Measurements from ENCODE around the gene FSCN2. TPM values are rescaled to one million over a fixed set of nuclear protein-coding genes. Genes with fewer than 3 reads are reported as not detected.

FSCN2 gene
- total RNA-seq, 1 experiment from 2014 or later, result 0.31 TPM

DNA sequence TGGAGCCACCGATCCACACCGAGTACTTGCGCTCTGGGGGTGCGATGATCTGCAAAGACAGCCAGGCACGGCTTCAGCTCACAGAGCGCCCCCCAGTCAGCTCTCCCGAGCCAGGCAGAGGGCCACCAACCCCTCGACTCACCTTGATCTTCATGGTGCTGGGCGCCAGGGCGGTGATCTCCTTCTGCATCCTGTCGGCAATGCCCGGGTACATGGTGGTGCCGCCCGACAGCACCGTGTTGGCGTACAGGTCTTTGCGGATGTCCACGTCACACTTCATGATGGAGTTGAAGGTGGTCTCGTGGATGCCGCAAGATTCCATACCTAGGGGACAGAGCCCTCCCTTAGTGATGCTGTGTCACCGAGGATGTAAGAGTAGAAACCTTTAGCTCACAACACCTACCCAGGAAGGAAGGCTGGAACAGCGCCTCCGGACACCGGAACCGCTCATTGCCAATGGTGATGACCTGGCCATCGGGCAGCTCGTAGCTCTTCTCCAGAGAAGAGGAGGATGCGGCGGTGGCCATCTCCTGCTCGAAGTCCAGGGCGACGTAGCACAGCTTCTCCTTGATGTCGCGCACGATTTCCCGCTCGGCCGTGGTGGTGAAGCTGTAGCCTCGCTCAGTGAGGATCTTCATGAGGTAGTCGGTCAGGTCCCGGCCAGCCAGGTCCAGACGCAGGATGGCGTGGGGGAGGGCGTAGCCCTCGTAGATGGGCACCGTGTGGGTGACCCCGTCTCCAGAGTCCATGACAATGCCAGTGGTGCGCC, 17.2 kb upstream of the FSCN2 start (continued):
- TF ChIP-seq, protein P1, sequence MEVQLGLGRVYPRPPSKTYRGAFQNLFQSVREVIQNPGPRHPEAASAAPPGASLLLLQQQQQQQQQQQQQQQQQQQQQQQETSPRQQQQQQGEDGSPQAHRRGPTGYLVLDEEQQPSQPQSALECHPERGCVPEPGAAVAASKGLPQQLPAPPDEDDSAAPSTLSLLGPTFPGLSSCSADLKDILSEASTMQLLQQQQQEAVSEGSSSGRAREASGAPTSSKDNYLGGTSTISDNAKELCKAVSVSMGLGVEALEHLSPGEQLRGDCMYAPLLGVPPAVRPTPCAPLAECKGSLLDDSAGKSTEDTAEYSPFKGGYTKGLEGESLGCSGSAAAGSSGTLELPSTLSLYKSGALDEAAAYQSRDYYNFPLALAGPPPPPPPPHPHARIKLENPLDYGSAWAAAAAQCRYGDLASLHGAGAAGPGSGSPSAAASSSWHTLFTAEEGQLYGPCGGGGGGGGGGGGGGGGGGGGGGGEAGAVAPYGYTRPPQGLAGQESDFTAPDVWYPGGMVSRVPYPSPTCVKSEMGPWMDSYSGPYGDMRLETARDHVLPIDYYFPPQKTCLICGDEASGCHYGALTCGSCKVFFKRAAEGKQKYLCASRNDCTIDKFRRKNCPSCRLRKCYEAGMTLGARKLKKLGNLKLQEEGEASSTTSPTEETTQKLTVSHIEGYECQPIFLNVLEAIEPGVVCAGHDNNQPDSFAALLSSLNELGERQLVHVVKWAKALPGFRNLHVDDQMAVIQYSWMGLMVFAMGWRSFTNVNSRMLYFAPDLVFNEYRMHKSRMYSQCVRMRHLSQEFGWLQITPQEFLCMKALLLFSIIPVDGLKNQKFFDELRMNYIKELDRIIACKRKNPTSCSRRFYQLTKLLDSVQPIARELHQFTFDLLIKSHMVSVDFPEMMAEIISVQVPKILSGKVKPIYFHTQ (CRISPR knock-in tag; IDR thresholded peaks at IDR 0.05), result 0 out of 2 replicates have a peak, but pooled peaks have one; percentile 25
- TF ChIP-seq MLX (CRISPR knock-in tag; IDR thresholded peaks at IDR 0.05) (no peak), ZBTB21 (CRISPR knock-in tag; IDR thresholded peaks at IDR 0.05; ENCODE audit: borderline replicate concordance) (no peak), ZNF425 (CRISPR knock-in tag; conservative IDR thresholded peaks at IDR 0.05) (no peak), ZNF671 (CRISPR knock-in tag; IDR thresholded peaks at IDR 0.05) (no peak), SOX15 (CRISPR knock-in tag; IDR thresholded peaks at IDR 0.05) (no peak), ARID4B (CRISPR knock-in tag; IDR thresholded peaks at IDR 0.05; ENCODE audit: borderline replicate concordance) (0 out of 2 replicates have a peak, but pooled peaks have one; percentile 26), FOXP1 (CRISPR knock-in tag; IDR thresholded peaks at IDR 0.05; ENCODE audit: borderline replicate concordance) (no peak), PRDM15 (CRISPR knock-in tag; IDR thresholded peaks at IDR 0.05) (no peak), GABPB1 (CRISPR knock-in tag; IDR thresholded peaks at IDR 0.05) (no peak), ZNF396 (CRISPR knock-in tag; IDR thresholded peaks at IDR 0.05; ENCODE audit: borderline replicate concordance) (no peak), IRF2 (CRISPR knock-in tag; IDR thresholded peaks at IDR 0.05; ENCODE audit: borderline replicate concordance, low read depth) (no peak), ETV6 (CRISPR knock-in tag; IDR thresholded peaks at IDR 0.05) (peak; percentile 81; the same call in 1 of the 2 replicates), OVOL2 (CRISPR knock-in tag; IDR thresholded peaks at IDR 0.05; ENCODE audit: borderline replicate concordance) (no peak), ZNF232 (CRISPR knock-in tag; IDR thresholded peaks at IDR 0.05) (0 out of 2 replicates have a peak, but pooled peaks have one; percentile 52), TCF7 (CRISPR knock-in tag; IDR thresholded peaks at IDR 0.05; ENCODE audit: low read depth) (no peak), FOXK1 (CRISPR knock-in tag; IDR thresholded peaks at IDR 0.05) (0 out of 2 replicates have a peak, but pooled peaks have one; percentile 17), ZNF281 (CRISPR knock-in tag; IDR thresholded peaks at IDR 0.05) (no peak)
- TF ChIP-seq, protein P2, sequence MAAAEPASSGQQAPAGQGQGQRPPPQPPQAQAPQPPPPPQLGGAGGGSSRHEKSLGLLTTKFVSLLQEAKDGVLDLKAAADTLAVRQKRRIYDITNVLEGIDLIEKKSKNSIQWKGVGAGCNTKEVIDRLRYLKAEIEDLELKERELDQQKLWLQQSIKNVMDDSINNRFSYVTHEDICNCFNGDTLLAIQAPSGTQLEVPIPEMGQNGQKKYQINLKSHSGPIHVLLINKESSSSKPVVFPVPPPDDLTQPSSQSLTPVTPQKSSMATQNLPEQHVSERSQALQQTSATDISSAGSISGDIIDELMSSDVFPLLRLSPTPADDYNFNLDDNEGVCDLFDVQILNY (CRISPR knock-in tag; IDR thresholded peaks at IDR 0.05), result no peak
